ENCODE measurements around the gene RPS6KA3.

The RPS6KA3 gene

GRCh38 chrX:20215565-20215964, 51.1 kb downstream of the RPS6KA3 start:
- no peak overlapping the region for H3K4me3 ChIP-seq (ENCODE audit: control insufficient read depth in 1 of 7, extremely low read depth in 1 of 7, insufficient read depth in 4 of 7, low read depth in 2 of 7, low read length in 6 of 7)
- no peak for DNase-seq
- H3K27ac ChIP-seq (ENCODE audit: insufficient read depth in 1 of 2, low read depth in 1 of 2, low read length in 2 of 2, poor library complexity in 1 of 2, severe bottlenecking in 2 of 2) = no peak overlapping the region
- ChIA-PET CTCF (no interaction called here), POLR2A (no interaction called here)
- peaks cover 0 to 3% (median 0%) of the 10 kb centered on the region in 4 experiments for H3K36me3 ChIP-seq (ENCODE audit: control insufficient read depth in 4 of 4, insufficient read depth in 4 of 4, low read length in 3 of 4)
- H3K9me3 ChIP-seq (ENCODE audit: control extremely low read depth in 1 of 5, control insufficient read depth in 4 of 5, insufficient read depth in 2 of 5, low read depth in 1 of 5, low read length in 4 of 5) = no peaks in the 10 kb centered on the region
- H3K27me3 ChIP-seq (replicated peaks in 2 of 5; ENCODE audit: control insufficient read depth in 4 of 5, insufficient read depth in 5 of 5, low read length in 4 of 5) = peaks cover 0 to 6% (median 0%) of the 10 kb centered on the region in 5 experiments
- peaks cover 0 to 26% (median 0%) of the 10 kb centered on the region in 4 experiments for H3K4me1 ChIP-seq (ENCODE audit: control extremely low read depth in 1 of 4, control insufficient read depth in 4 of 4, insufficient read depth in 4 of 4, low read length in 3 of 4)

- ChIA-PET CTCF (no interaction called here), POLR2A (no interaction called here)
- DNase-seq = no peak
- Histone ChIP-seq H3K36me3 (ENCODE audit: control insufficient read depth in 4 of 4, insufficient read depth in 4 of 4, low read length in 3 of 4) (peaks cover 0 to 12% (median 5%) of the 10 kb centered on the region in 4 experiments), H3K27me3 (replicated peaks in 2 of 5; ENCODE audit: control insufficient read depth in 4 of 5, insufficient read depth in 5 of 5, low read length in 4 of 5) (peaks cover 0 to 12% (median 0%) of the 10 kb centered on the region in 5 experiments), H3K27ac (ENCODE audit: insufficient read depth in 1 of 2, low read depth in 1 of 2, low read length in 2 of 2, poor library complexity in 1 of 2, severe bottlenecking in 2 of 2) (no peak overlapping the region), H3K4me3 (ENCODE audit: control insufficient read depth in 1 of 7, extremely low read depth in 1 of 7, insufficient read depth in 4 of 7, low read depth in 2 of 7, low read length in 6 of 7) (no peak overlapping the region), H3K9me3 (ENCODE audit: control extremely low read depth in 1 of 5, control insufficient read depth in 4 of 5, insufficient read depth in 2 of 5, low read depth in 1 of 5, low read length in 4 of 5) (no peaks in the 10 kb centered on the region), H3K4me1 (ENCODE audit: control extremely low read depth in 1 of 4, control insufficient read depth in 4 of 4, insufficient read depth in 4 of 4, low read length in 3 of 4) (peaks cover 0 to 12% (median 0%) of the 10 kb centered on the region in 4 experiments)
- 92% methylated on average over 6 of the region's 6 CpGs for WGBS (ENCODE audit: insufficient coverage)
Observed at GRCh38 chrX:20212486-20213089, 54.1 kb downstream of the RPS6KA3 start.

- ChIA-PET POLR2A (no interaction called here), CTCF (no interaction called here)
- WGBS (ENCODE audit: insufficient coverage) = 83% methylated on average over 1 of the region's 4 CpGs
- H3K4me3 ChIP-seq (ENCODE audit: control insufficient read depth in 1 of 7, extremely low read depth in 1 of 7, insufficient read depth in 4 of 7, low read depth in 2 of 7, low read length in 6 of 7) = no peak overlapping the region
- no peak for DNase-seq
- peaks cover 0 to 3% (median 0%) of the 10 kb centered on the region in 4 experiments for H3K4me1 ChIP-seq (ENCODE audit: control extremely low read depth in 1 of 4, control insufficient read depth in 4 of 4, insufficient read depth in 4 of 4, low read length in 3 of 4)
- H3K9me3 ChIP-seq (ENCODE audit: control extremely low read depth in 1 of 5, control insufficient read depth in 4 of 5, insufficient read depth in 2 of 5, low read depth in 1 of 5, low read length in 4 of 5) = no peaks in the 10 kb centered on the region
- peaks cover 0 to 18% (median 5%) of the 10 kb centered on the region in 4 experiments for H3K36me3 ChIP-seq (ENCODE audit: control insufficient read depth in 4 of 4, insufficient read depth in 4 of 4, low read length in 3 of 4)
- no peak overlapping the region for H3K27ac ChIP-seq (ENCODE audit: insufficient read depth in 1 of 2, low read depth in 1 of 2, low read length in 2 of 2, poor library complexity in 1 of 2, severe bottlenecking in 2 of 2)
- H3K27me3 ChIP-seq (replicated peaks in 2 of 5; ENCODE audit: control insufficient read depth in 4 of 5, insufficient read depth in 5 of 5, low read length in 4 of 5) = peaks cover 0 to 23% (median 0%) of the 10 kb centered on the region in 5 experiments
Observed at GRCh38 chrX:20211261-20211786, 55.4 kb downstream of the RPS6KA3 start.

- Histone ChIP-seq H3K9me3 (ENCODE audit: control extremely low read depth in 1 of 5, control insufficient read depth in 4 of 5, insufficient read depth in 2 of 5, low read depth in 1 of 5, low read length in 4 of 5) (no peaks in the 10 kb centered on the region), H3K4me1 (ENCODE audit: control extremely low read depth in 1 of 4, control insufficient read depth in 4 of 4, insufficient read depth in 4 of 4, low read length in 3 of 4) (peaks cover 0 to 15% (median 3%) of the 10 kb centered on the region in 4 experiments), H3K4me3 (ENCODE audit: control insufficient read depth in 1 of 7, extremely low read depth in 1 of 7, insufficient read depth in 4 of 7, low read depth in 2 of 7, low read length in 6 of 7) (no peak overlapping the region), H3K27me3 (replicated peaks in 2 of 5; ENCODE audit: control insufficient read depth in 4 of 5, insufficient read depth in 5 of 5, low read length in 4 of 5) (peaks cover 0 to 25% (median 0%) of the 10 kb centered on the region in 5 experiments), H3K36me3 (ENCODE audit: control insufficient read depth in 4 of 4, insufficient read depth in 4 of 4, low read length in 3 of 4) (peaks cover 2 to 32% (median 4%) of the 10 kb centered on the region in 4 experiments), H3K27ac (ENCODE audit: insufficient read depth in 1 of 2, low read depth in 1 of 2, low read length in 2 of 2, poor library complexity in 1 of 2, severe bottlenecking in 2 of 2) (no peak overlapping the region)
- DNase-seq = no peak
- POLR2A ChIA-PET = no interaction called here
- WGBS (ENCODE audit: insufficient coverage) = 74% methylated on average over 3 of the region's 4 CpGs
- CTCF ChIA-PET = interaction anchor here (1.3 kb wide), 1 partner anchor 12 kb away, joined by 3 read pairs; no protein-coding TSS in a partner anchor
Observed at GRCh38 chrX:20205927-20206708, 60.6 kb downstream of the RPS6KA3 start.

DNA sequence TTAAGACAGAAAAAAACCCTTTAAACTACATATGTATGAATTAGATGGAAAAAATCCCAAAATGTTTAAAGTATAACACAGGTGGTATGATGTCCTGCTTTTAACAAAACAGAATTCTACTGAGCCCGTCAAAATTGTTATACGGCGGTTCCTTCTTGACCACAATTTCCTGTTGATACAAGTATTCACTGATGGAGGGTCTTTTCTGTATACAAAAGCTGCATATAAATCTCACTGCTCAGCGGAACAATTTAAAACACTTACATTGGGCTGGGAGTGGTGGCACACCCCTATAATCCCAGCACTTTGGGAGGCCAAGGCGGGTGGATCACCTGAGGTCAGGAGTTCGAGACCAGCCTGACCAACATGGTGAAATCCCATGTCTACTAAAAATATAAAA, 62.4 kb downstream of the RPS6KA3 start:
- CTCF ChIA-PET = interaction anchor here (1.1 to 1.2 kb wide), 2 partner anchors 10 to 13 kb away, joined by 4 read pairs; no protein-coding TSS in a partner anchor
- H3K36me3 ChIP-seq (ENCODE audit: control insufficient read depth in 4 of 4, insufficient read depth in 4 of 4, low read length in 3 of 4) = peaks cover 2 to 37% (median 4%) of the 10 kb centered on the region in 4 experiments

DNA sequence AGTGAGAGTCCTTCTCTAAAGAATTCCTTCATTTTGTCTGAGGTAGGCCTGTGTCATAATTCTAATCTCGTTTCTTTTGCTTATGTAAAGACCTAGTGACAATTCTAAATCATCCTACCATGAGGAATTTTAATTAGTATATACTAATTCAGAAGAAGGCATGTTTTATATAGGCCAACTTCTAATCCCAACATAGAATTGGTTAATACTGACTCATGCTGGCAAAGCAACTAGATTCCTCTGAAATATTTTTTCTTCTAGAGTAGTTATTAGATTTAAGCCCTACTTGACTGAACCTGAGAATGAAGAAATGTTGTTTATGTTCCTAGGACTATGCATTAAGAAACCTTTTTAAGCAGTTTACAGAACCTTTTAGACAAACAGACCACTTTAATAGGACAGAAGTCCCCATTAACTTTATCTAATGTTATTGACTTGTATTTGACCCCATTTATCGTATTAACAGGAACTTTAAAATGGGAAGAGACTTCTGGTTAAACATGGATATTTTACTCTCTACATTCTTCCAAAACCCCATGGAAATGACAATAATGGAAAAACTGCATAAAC, 69.0 kb downstream of the RPS6KA3 start:
- no peak for DNase-seq

More for the DNA sequence above, 62.4 kb downstream of the RPS6KA3 start:
- H3K27ac ChIP-seq (ENCODE audit: insufficient read depth in 1 of 2, low read depth in 1 of 2, low read length in 2 of 2, poor library complexity in 1 of 2, severe bottlenecking in 2 of 2) = no peak overlapping the region
- DNase-seq = peak in 2 of 3 donors; percentile 22 to 49
- H3K4me1 ChIP-seq (ENCODE audit: control extremely low read depth in 1 of 4, control insufficient read depth in 4 of 4, insufficient read depth in 4 of 4, low read length in 3 of 4) = peaks cover 0 to 12% (median 3%) of the 10 kb centered on the region in 4 experiments
- H3K4me3 ChIP-seq (ENCODE audit: control insufficient read depth in 1 of 7, extremely low read depth in 1 of 7, insufficient read depth in 4 of 7, low read depth in 2 of 7, low read length in 6 of 7) = peak overlapping the region in 1 of 7 experiments; percentile 2
- POLR2A ChIA-PET = no interaction called here
- no peaks in the 10 kb centered on the region for H3K9me3 ChIP-seq (ENCODE audit: control extremely low read depth in 1 of 5, control insufficient read depth in 4 of 5, insufficient read depth in 2 of 5, low read depth in 1 of 5, low read length in 4 of 5)
- H3K27me3 ChIP-seq (replicated peaks in 2 of 5; ENCODE audit: control insufficient read depth in 4 of 5, insufficient read depth in 5 of 5, low read length in 4 of 5) = peaks cover 0 to 25% (median 0%) of the 10 kb centered on the region in 5 experiments
- 34% methylated on average over 4 of the region's 6 CpGs for WGBS (ENCODE audit: insufficient coverage)

More for the DNA sequence above, 69.0 kb downstream of the RPS6KA3 start:
- Histone ChIP-seq H3K36me3 (ENCODE audit: control insufficient read depth in 4 of 4, insufficient read depth in 4 of 4, low read length in 3 of 4) (peaks cover 0 to 27% (median 0%) of the 10 kb centered on the region in 4 experiments), H3K27me3 (replicated peaks in 2 of 5; ENCODE audit: control insufficient read depth in 4 of 5, insufficient read depth in 5 of 5, low read length in 4 of 5) (no peaks in the 10 kb centered on the region), H3K4me3 (ENCODE audit: control insufficient read depth in 1 of 7, extremely low read depth in 1 of 7, insufficient read depth in 4 of 7, low read depth in 2 of 7, low read length in 6 of 7) (no peak overlapping the region), H3K4me1 (ENCODE audit: control extremely low read depth in 1 of 4, control insufficient read depth in 4 of 4, insufficient read depth in 4 of 4, low read length in 3 of 4) (no peaks in the 10 kb centered on the region), H3K9me3 (ENCODE audit: control extremely low read depth in 1 of 5, control insufficient read depth in 4 of 5, insufficient read depth in 2 of 5, low read depth in 1 of 5, low read length in 4 of 5) (no peaks in the 10 kb centered on the region), H3K27ac (ENCODE audit: insufficient read depth in 1 of 2, low read depth in 1 of 2, low read length in 2 of 2, poor library complexity in 1 of 2, severe bottlenecking in 2 of 2) (no peak overlapping the region)
- no CpG with 5 or more reads among the region's 2 CpGs for WGBS (ENCODE audit: insufficient coverage)
- ChIA-PET CTCF (no interaction called here), POLR2A (no interaction called here)

Measured in common myeloid progenitor, CD34-positive (primary cell).